PC-9 (cell line): ENCODE data around the gene TNIP3. TPM values are rescaled to one million over a fixed set of nuclear protein-coding genes. Genes with fewer than 3 reads are reported as not detected.

Experiments
- BruUV-seq: library from RNA; stranded (reverse); fragments of 400-500 nt; replicated peaks from 2 replicates; lab custom pipeline; 2021; lab: Mats Ljungman, UMichigan
- CTCF ChIA-PET: fragments of 300-600 bp; sonication (Branson Sonifier 250); formaldehyde crosslinking; loops from one replicate; lab custom pipeline; 2022; ENCODE audit warnings: antibody characterized with exemption; lab: Charles Lee
- POLR2A ChIA-PET: fragments of 300-600 bp; sonication (Branson Sonifier 250); formaldehyde crosslinking; loops from one replicate; lab custom pipeline; 2022; ENCODE audit warnings: antibody characterized with exemption; ENCODE audit not compliant: unreplicated experiment; lab: Charles Lee
- DNase-seq, 2 experiments: peaks; one replicate each; pipeline versions ENCODE4 v3.0.0 to v3.0.0-alpha.2; 2015 to 2022; ENCODE audit warnings: mixed read lengths in 1 of 2
- H2AFZ ChIP-seq: fragments of 200-600 bp; sonication (generic); 2 replicates; pipeline ENCODE4 v1.8.1; 2017; ENCODE audit warnings: antibody characterized with exemption
- H3F3A ChIP-seq: fragments of 200-600 bp; sonication (generic); 2 replicates; pipeline ENCODE4 v1.8.1; 2017; ENCODE audit warnings: antibody characterized with exemption, mild to moderate bottlenecking, low read depth; ENCODE audit not compliant: insufficient read depth
- H3K27ac ChIP-seq: fragments of 200-600 bp; sonication (generic); 2 replicates; pipeline ENCODE4 v1.6.1; 2016; ENCODE audit warnings: mixed run types
- H3K27me3 ChIP-seq: fragments of 200-600 bp; sonication (generic); 2 replicates; pipeline ENCODE4 v1.6.1; 2016; ENCODE audit warnings: low read depth, mixed run types; ENCODE audit not compliant: insufficient read depth
- H3K36me3 ChIP-seq: fragments of 200-600 bp; sonication (generic); 2 replicates; pipeline ENCODE4 v1.6.1; 2016; ENCODE audit warnings: low read depth, mixed run types
- H3K4me1 ChIP-seq: fragments of 200-600 bp; sonication (generic); replicated peaks from 2 replicates; pipeline ENCODE4 v1.6.1; 2016; ENCODE audit warnings: mixed run types; ENCODE audit not compliant: insufficient read depth
- H3K4me2 ChIP-seq: fragments of 200-600 bp; sonication (generic); 2 replicates; pipeline ENCODE4 v1.6.1; 2017; ENCODE audit warnings: mixed run types
- H3K4me3 ChIP-seq: fragments of 200-600 bp; sonication (generic); 2 replicates; pipeline ENCODE4 v1.6.1; 2016; ENCODE audit warnings: mixed run types
- H3K79me2 ChIP-seq: fragments of 200-600 bp; sonication (generic); 2 replicates; pipeline ENCODE4 v1.6.1; 2017; ENCODE audit warnings: low read depth, mixed run types
- H3K9me2 ChIP-seq: fragments of 200-600 bp; sonication (generic); 2 replicates; pipeline ENCODE4 v1.8.1; 2017; ENCODE audit warnings: mild to moderate bottlenecking; ENCODE audit not compliant: insufficient read depth
- H3K9me3 ChIP-seq: fragments of 200-600 bp; sonication (generic); 2 replicates; pipeline ENCODE4 v1.8.1; 2016; ENCODE audit warnings: low read depth; ENCODE audit not compliant: insufficient read depth
- H4K20me1 ChIP-seq: fragments of 200-600 bp; sonication (generic); 2 replicates; pipeline ENCODE4 v1.8.1; 2017; ENCODE audit not compliant: insufficient read depth
- CTCF ChIP-seq: fragments of 200-600 bp; sonication (generic); conservative IDR thresholded peaks from 2 replicates; pipeline ENCODE4 v1.6.1; 2017; ENCODE audit warnings: mixed run types, antibody characterized with exemption, mild to moderate bottlenecking, moderate library complexity
- EZH2 ChIP-seq: fragments of 200-600 bp; sonication (generic); IDR thresholded peaks from 2 replicates; pipeline ENCODE4 v1.8.0; 2017; ENCODE audit warnings: antibody characterized with exemption, low read depth
- intact Hi-C: fragments of 100-400 bp; cut with micrococcal nuclease; formaldehyde crosslinking; loops from one replicate; pipeline ENCODE4 v1.10.0; 2022; ENCODE audit not compliant: unreplicated experiment
- total RNA-seq: library from RNA; stranded (reverse); gene quantifications from 2 replicates; pipeline ENCODE4 v1.2.3, GENCODE V29; 2021

The TNIP3 gene
- total RNA-seq, 1 experiment from 2014 or later, result 1.2 TPM

- CTCF ChIA-PET, result no interaction called here
- intact Hi-C loops, result loop anchor here (10.0 kb wide), 1 partner anchor 377 kb away; no protein-coding TSS in a partner anchor
- BruUV-seq, result no TSS peak
Measured at GRCh38 chr4:121091941-121092340, 72.2 kb downstream of the TNIP3 start.

GRCh38 chr4:121088867-121089266 lies 75.3 kb downstream of the TNIP3 start:
- no peak for TF ChIP-seq CTCF
- TF ChIP-seq EZH2, result no peak
- Histone ChIP-seq H3K27ac (no peak overlapping the region), H2AFZ (no peak overlapping the region), H3F3A (no peaks in the 10 kb centered on the region), H3K9me2 (0 out of 2 replicates have a peak, but pooled peaks cover 3% of the 10 kb centered on the region), H3K9me3 (no peaks in the 10 kb centered on the region), H3K4me3 (no peak overlapping the region), H3K27me3 (no peaks in the 10 kb centered on the region), H3K79me2 (no peaks in the 10 kb centered on the region), H3K36me3 (no peaks in the 10 kb centered on the region), H3K4me1 (no peaks in the 10 kb centered on the region), H3K4me2 (no peak overlapping the region), H4K20me1 (no peaks in the 10 kb centered on the region)
- no peak for DNase-seq
- CTCF ChIA-PET, result no interaction called here
- POLR2A ChIA-PET, result no interaction called here
- no TSS peak for BruUV-seq
- intact Hi-C loops, result no loop called here

More at GRCh38 chr4:121091941-121092340, 72.2 kb downstream of the TNIP3 start:
- H3K36me3 ChIP-seq, result no peaks in the 10 kb centered on the region
- POLR2A ChIA-PET, result no interaction called here
- H3F3A ChIP-seq, result no peaks in the 10 kb centered on the region
- no peaks in the 10 kb centered on the region for H3K79me2 ChIP-seq
- no peaks in the 10 kb centered on the region for H4K20me1 ChIP-seq
- no peaks in the 10 kb centered on the region for H3K9me2 ChIP-seq
- TF ChIP-seq EZH2 (no peak), CTCF (no peak)
- H3K4me1 ChIP-seq, result no peaks in the 10 kb centered on the region
- no peak for DNase-seq
- no peak overlapping the region for H3K27ac ChIP-seq
- no peak overlapping the region for H3K4me2 ChIP-seq
- H3K4me3 ChIP-seq, result no peak overlapping the region
- no peak overlapping the region for H2AFZ ChIP-seq
- H3K27me3 ChIP-seq, result no peaks in the 10 kb centered on the region
- no peaks in the 10 kb centered on the region for H3K9me3 ChIP-seq

Other genes with a start within 250 kb of the TNIP3 start
- 0.85 and 0.90 TPM in 2 replicates for gene PRDM5, start 241.6 kb downstream of the TNIP3 start, total RNA-seq
- not detected in 2 replicates for gene NDNF, start 91.8 kb downstream of the TNIP3 start, total RNA-seq
- gene QRFPR, start 216.7 kb upstream of the TNIP3 start, total RNA-seq, result 0.28 TPM in 1 of 2 replicates, not detected in the other